Neural progenitor cell (in vitro differentiated cells): ENCODE data around the gene SPIN1. TPM values are rescaled to one million over a fixed set of nuclear protein-coding genes. Genes with fewer than 3 reads are reported as not detected.
"Not testable (repeated sequence)": the region's sequence is repeated elsewhere in the genome, so short reads cannot be mapped to it uniquely, and the experiment has no call there.

Experiments
- DNase-seq: peaks from one replicate; pipeline ENCODE4 v3.0.0-alpha.2; 2016; ENCODE audit warnings: low spot score
- H2AFZ ChIP-seq: fragments of 200-600 bp; sonication (generic); replicated peaks from 2 replicates; pipeline ENCODE4 v1.6.1; 2016; ENCODE audit warnings: antibody characterized with exemption
- H3F3A ChIP-seq: fragments of 200-600 bp; sonication (generic); 2 replicates; pipeline ENCODE4 v1.6.1; 2016; ENCODE audit warnings: antibody characterized with exemption, low read depth
- H3K27ac ChIP-seq: fragments of 200-600 bp; sonication (generic); 2 replicates; pipeline ENCODE4 v1.5.1; 2016; ENCODE audit warnings: mild to moderate bottlenecking
- H3K27me3 ChIP-seq: fragments of 200-600 bp; sonication (generic); 2 replicates; pipeline ENCODE4 v1.6.1; 2016; ENCODE audit warnings: mild to moderate bottlenecking, moderate library complexity
- H3K36me3 ChIP-seq: fragments of 200-600 bp; sonication (generic); 2 replicates; pipeline ENCODE4 v1.5.1; 2016
- H3K4me1 ChIP-seq: fragments of 200-600 bp; sonication (generic); 2 replicates; pipeline ENCODE4 v1.6.1; 2016; ENCODE audit warnings: mixed run types
- H3K4me2 ChIP-seq: fragments of 200-600 bp; sonication (generic); 2 replicates; pipeline ENCODE4 v1.6.1; 2016
- H3K4me3 ChIP-seq: fragments of 200-600 bp; sonication (generic); 2 replicates; pipeline ENCODE4 v1.5.1; 2016
- H3K79me2 ChIP-seq: fragments of 200-600 bp; sonication (generic); 2 replicates; pipeline ENCODE4 v1.6.1; 2016; ENCODE audit warnings: low read depth
- H3K9ac ChIP-seq: fragments of 200-600 bp; sonication (generic); 2 replicates; pipeline ENCODE4 v1.6.1; 2016
- H3K9me3 ChIP-seq: fragments of 200-600 bp; sonication (generic); 2 replicates; pipeline ENCODE4 v1.5.1; 2016; ENCODE audit warnings: low read depth
- H4K20me1 ChIP-seq: fragments of 200-600 bp; sonication (generic); 2 replicates; pipeline ENCODE4 v1.6.1; 2016; ENCODE audit warnings: low read depth
- H3K27ac Mint-ChIP-seq: 3 replicates; pipeline ENCODE4 v1.8.0; 2021; ENCODE audit warnings: mixed read lengths
- H3K27me3 Mint-ChIP-seq: 2 replicates; pipeline ENCODE4 v1.8.0; 2022; ENCODE audit warnings: low read depth, mild to moderate bottlenecking, inconsistent platforms, moderate library complexity, mixed read lengths; ENCODE audit not compliant: insufficient read depth
- H3K36me3 Mint-ChIP-seq: 3 replicates; pipeline ENCODE4 v1.8.0; 2021; ENCODE audit warnings: mixed read lengths
- H3K4me1 Mint-ChIP-seq: 3 replicates; pipeline ENCODE4 v1.8.0; 2021; ENCODE audit warnings: mixed read lengths
- H3K4me3 Mint-ChIP-seq: 3 replicates; pipeline ENCODE4 v1.8.0; 2021; ENCODE audit warnings: mild to moderate bottlenecking, moderate library complexity, mixed read lengths
- H3K9me3 Mint-ChIP-seq: 3 replicates; pipeline ENCODE4 v1.8.0; 2020; ENCODE audit warnings: mixed read lengths
- CTCF ChIP-seq: fragments of 200-600 bp; sonication (generic); IDR thresholded peaks from 2 replicates; pipeline ENCODE4 v1.5.1; 2017; ENCODE audit warnings: antibody characterized with exemption, mild to moderate bottlenecking
- EZH2 ChIP-seq: fragments of 200-600 bp; sonication (generic); IDR thresholded peaks from 2 replicates; pipeline ENCODE4 v1.6.1; 2017; ENCODE audit warnings: antibody characterized with exemption, mild to moderate bottlenecking, moderate library complexity
- EZH2phosphoT487 ChIP-seq: fragments of 200-600 bp; sonication (generic); IDR thresholded peaks from 2 replicates; pipeline ENCODE4 v1.6.1; 2017; ENCODE audit warnings: antibody characterized with exemption
- total RNA-seq: library from RNA; depleted of rRNA; stranded (reverse); fragments of >200 nt; gene quantifications from 2 replicates; pipeline ENCODE4 v1.2.3, GENCODE V29; 2015; ENCODE audit warnings: low replicate concordance

The SPIN1 gene
- total RNA-seq, 1 donor from 2014 or later: 101 TPM

- Histone ChIP-seq H3K4me2 (no peak overlapping the region), H3K27ac (no peak overlapping the region), H3K9me3 (no peaks in the 10 kb centered on the region), H3K9ac (no peak overlapping the region), H4K20me1 (no peaks in the 10 kb centered on the region), H2AFZ (no peak overlapping the region), H3K27me3 (no peaks in the 10 kb centered on the region), H3F3A (no peaks in the 10 kb centered on the region), H3K4me1 (no peaks in the 10 kb centered on the region), H3K79me2 (no peaks in the 10 kb centered on the region), H3K36me3 (no peaks in the 10 kb centered on the region), H3K4me3 (no peak overlapping the region)
- no peaks in the 10 kb centered on the region for H3K36me3 Mint-ChIP-seq
- peaks cover 2% of the 10 kb centered on the region for H3K27me3 Mint-ChIP-seq
- peaks cover 5% of the 10 kb centered on the region for H3K9me3 Mint-ChIP-seq
- no peak for TF ChIP-seq EZH2phosphoT487
- no peak for TF ChIP-seq EZH2
- TF ChIP-seq CTCF: no peak
- DNase-seq: no peak
- H3K27ac Mint-ChIP-seq: no peak overlapping the region
- no peaks in the 10 kb centered on the region for H3K4me1 Mint-ChIP-seq
- no peak overlapping the region for H3K4me3 Mint-ChIP-seq
These were observed 9.9 kb upstream of the SPIN1 start for GRCh38 chr9:88378317-88378716.

DNA sequence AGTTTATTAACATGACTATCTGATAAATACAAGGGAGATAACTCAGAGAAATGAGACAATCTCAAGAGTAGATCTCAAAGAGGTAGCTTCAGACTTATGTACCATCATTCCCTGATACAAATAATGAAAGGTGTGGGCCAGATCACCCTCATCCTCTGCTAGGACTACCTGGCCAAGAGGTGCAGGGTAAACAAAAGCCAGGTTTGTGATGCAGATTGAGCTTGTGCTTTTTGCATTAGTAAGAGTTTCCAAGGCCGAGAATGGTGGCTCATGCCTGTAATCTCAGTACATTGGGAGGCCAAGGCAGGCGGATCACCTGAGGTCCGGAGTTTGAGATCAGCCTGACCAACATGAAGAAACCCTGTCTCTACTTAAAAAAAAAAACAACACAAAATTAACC is 8.9 kb upstream of the SPIN1 start:
- peaks cover 2% of the 10 kb centered on the region for H3K27me3 Mint-ChIP-seq
- no peak overlapping the region for H3K4me3 ChIP-seq
- H3K36me3 ChIP-seq: no peaks in the 10 kb centered on the region
- H3K4me1 Mint-ChIP-seq: no peaks in the 10 kb centered on the region
- peaks cover 5% of the 10 kb centered on the region for H3K9me3 Mint-ChIP-seq
- TF ChIP-seq EZH2 (no peak), EZH2phosphoT487 (no peak), CTCF (no peak)
- no peaks in the 10 kb centered on the region for H3K4me1 ChIP-seq
- H3K9ac ChIP-seq: no peak overlapping the region
- no peak overlapping the region for H3K4me3 Mint-ChIP-seq
- H3K79me2 ChIP-seq: no peaks in the 10 kb centered on the region
- no peaks in the 10 kb centered on the region for H3F3A ChIP-seq
- H2AFZ ChIP-seq: no peak overlapping the region
- no peaks in the 10 kb centered on the region for H3K36me3 Mint-ChIP-seq
- DNase-seq: no peak
- no peaks in the 10 kb centered on the region for H3K27me3 ChIP-seq
- no peak overlapping the region for H3K4me2 ChIP-seq
- H3K27ac Mint-ChIP-seq: no peak overlapping the region
- no peaks in the 10 kb centered on the region for H4K20me1 ChIP-seq
- H3K27ac ChIP-seq: no peak overlapping the region
- H3K9me3 ChIP-seq: no peaks in the 10 kb centered on the region

DNA sequence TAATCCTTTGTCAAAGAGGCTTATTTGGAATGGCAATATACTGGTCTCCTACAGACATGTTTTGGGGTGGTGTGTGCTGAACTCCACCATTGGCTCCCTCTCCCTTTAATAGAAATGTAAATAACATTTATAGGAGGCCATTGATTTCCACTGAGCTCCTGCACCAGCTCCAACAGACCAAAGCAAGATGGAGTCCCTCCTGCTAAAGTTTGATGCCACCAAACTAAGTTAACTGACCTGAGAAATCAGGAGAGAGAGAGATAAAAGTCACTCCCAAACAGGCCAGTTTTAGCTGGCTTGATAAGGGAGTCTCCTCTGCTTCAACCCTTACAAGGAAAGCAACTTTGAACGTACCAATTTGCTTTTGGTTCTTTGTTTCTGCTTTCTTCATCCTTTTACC is 8.1 kb upstream of the SPIN1 start:
- Histone ChIP-seq H3K27me3 (no peaks in the 10 kb centered on the region), H3K4me1 (no peaks in the 10 kb centered on the region), H3K27ac (no peak overlapping the region), H4K20me1 (no peaks in the 10 kb centered on the region), H3F3A (no peaks in the 10 kb centered on the region), H3K36me3 (no peaks in the 10 kb centered on the region), H3K4me2 (no peak overlapping the region), H3K79me2 (no peaks in the 10 kb centered on the region), H3K9me3 (no peaks in the 10 kb centered on the region), H2AFZ (no peak overlapping the region), H3K9ac (no peak overlapping the region), H3K4me3 (no peak overlapping the region)
- Mint-ChIP-seq H3K4me3 (no peak overlapping the region), H3K27me3 (peaks cover 2% of the 10 kb centered on the region), H3K4me1 (no peaks in the 10 kb centered on the region), H3K36me3 (no peaks in the 10 kb centered on the region), H3K27ac (no peak overlapping the region), H3K9me3 (peaks cover 3% of the 10 kb centered on the region)
- TF ChIP-seq EZH2: no peak
- no peak for TF ChIP-seq EZH2phosphoT487
- TF ChIP-seq CTCF: no peak
- DNase-seq: no peak

DNA sequence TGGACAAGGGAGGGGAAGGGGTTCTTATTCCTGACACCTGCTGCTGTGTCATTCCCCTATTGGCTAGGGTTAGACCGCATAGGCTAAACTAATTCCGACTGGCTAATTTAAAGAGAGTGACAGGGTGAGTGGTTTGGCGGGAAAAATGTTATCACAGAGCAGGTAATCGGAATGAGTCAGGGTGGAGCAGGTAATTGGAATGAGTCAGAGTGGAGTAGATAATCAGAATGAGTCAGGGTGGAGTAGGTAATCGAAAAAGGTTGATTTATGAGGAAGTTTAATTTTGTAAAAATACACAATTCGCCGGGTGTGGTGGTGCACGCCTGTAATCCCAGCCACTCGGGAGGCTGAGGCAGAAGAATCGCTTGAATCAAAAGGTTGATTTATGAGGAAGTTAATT is 6.9 kb upstream of the SPIN1 start:
- not testable (repeated sequence) for H3F3A ChIP-seq, H3K4me1 ChIP-seq, H3K79me2 ChIP-seq, H3K36me3 ChIP-seq, H3K9me3 ChIP-seq, H2AFZ ChIP-seq, H3K4me3 Mint-ChIP-seq, H3K27ac ChIP-seq, H3K9ac ChIP-seq, H3K4me2 ChIP-seq, H3K27me3 ChIP-seq, H3K27ac Mint-ChIP-seq, DNase-seq, H3K9me3 Mint-ChIP-seq, H3K36me3 Mint-ChIP-seq, H3K27me3 Mint-ChIP-seq, H4K20me1 ChIP-seq, H3K4me1 Mint-ChIP-seq, H3K4me3 ChIP-seq
